HepG2 (cell line): ENCODE results near the gene PPP1R12B. TPM values are rescaled to one million over a fixed set of nuclear protein-coding genes. Genes with fewer than 3 reads are reported as not detected.

Experiments used
- HNRNPL ChIP-seq: fragments of 200-400 bp; formaldehyde crosslinking; IDR thresholded peaks from 2 replicates; pipeline ENCODE4 v1.6.1; 2017; ENCODE audit warnings: mild to moderate bottlenecking, low read depth, low read length
- ISX ChIP-seq: sonication (generic); formaldehyde crosslinking; conservative IDR thresholded peaks from 2 replicates; pipeline ENCODE4 v1.5.0; 2020; ENCODE audit warnings: missing genetic modification reagents
- LBX2 ChIP-seq: sonication (generic); formaldehyde crosslinking; IDR thresholded peaks from 2 replicates; pipeline ENCODE4 v1.5.0; 2020; ENCODE audit warnings: missing genetic modification reagents, mild to moderate bottlenecking, borderline replicate concordance
- MAFK ChIP-seq, 2 experiments: IDR thresholded peaks in 1 of 2; conservative IDR thresholded peaks in 1 of 2; 2 replicates each; pipeline ENCODE4 v1.6.1; 2011; ENCODE audit warnings: improper control_type of control experiment in 2 of 2, low read length in 2 of 2
- MIXL1 ChIP-seq: IDR thresholded peaks from 2 replicates; pipeline ENCODE4 v1.6.1; 2016
- NFRKB ChIP-seq: fragments of 450-650 bp; IDR thresholded peaks from 2 replicates; pipeline ENCODE4 v1.6.1; 2017
- RERE ChIP-seq: IDR thresholded peaks from 2 replicates; pipeline ENCODE4 v1.6.1; 2016; ENCODE audit warnings: low read depth, missing genetic modification reagents, missing compliant biosample characterization
- RXRA ChIP-seq: sonication (generic); formaldehyde crosslinking; IDR thresholded peaks from 2 replicates; pipeline ENCODE4 v1.5.1; 2020; ENCODE audit warnings: missing genetic modification reagents
- SALL1 ChIP-seq: sonication (generic); formaldehyde crosslinking; IDR thresholded peaks from 2 replicates; pipeline ENCODE4 v1.8.0; 2022; ENCODE audit warnings: mild to moderate bottlenecking, missing genetic modification reagents
- SMAD9 ChIP-seq: sonication (generic); formaldehyde crosslinking; IDR thresholded peaks from 2 replicates; pipeline ENCODE4 v1.5.1; 2020; ENCODE audit warnings: mild to moderate bottlenecking, missing genetic modification reagents
- STAG1 ChIP-seq: sonication (generic); formaldehyde crosslinking; IDR thresholded peaks from 2 replicates; pipeline ENCODE4 v1.4.0; 2020; ENCODE audit warnings: missing genetic modification reagents
- STAT5B ChIP-seq: sonication (generic); formaldehyde crosslinking; IDR thresholded peaks from 2 replicates; pipeline ENCODE4 v1.4.0; 2020; ENCODE audit warnings: missing genetic modification reagents
- ZNF224 ChIP-seq: sonication (generic); formaldehyde crosslinking; IDR thresholded peaks from 2 replicates; pipeline ENCODE4 v1.5.0; 2020; ENCODE audit warnings: mild to moderate bottlenecking, missing genetic modification reagents
- ZNF317 ChIP-seq: sonication (generic); formaldehyde crosslinking; IDR thresholded peaks from 2 replicates; pipeline ENCODE4 v1.5.0; 2020; ENCODE audit warnings: mild to moderate bottlenecking, missing genetic modification reagents
- ZNF430 ChIP-seq: sonication (generic); formaldehyde crosslinking; IDR thresholded peaks from 2 replicates; pipeline ENCODE4 v1.9.0; 2021; ENCODE audit warnings: mild to moderate bottlenecking, missing genetic modification reagents
- ZNF569 ChIP-seq: sonication (generic); formaldehyde crosslinking; IDR thresholded peaks from 2 replicates; pipeline ENCODE4 v1.5.0; 2020; ENCODE audit warnings: mild to moderate bottlenecking, missing genetic modification reagents, moderate library complexity, borderline replicate concordance
- ZNF749 ChIP-seq: sonication (generic); formaldehyde crosslinking; IDR thresholded peaks from 2 replicates; pipeline ENCODE4 v1.8.0; 2022; ENCODE audit warnings: mild to moderate bottlenecking, missing genetic modification reagents, moderate library complexity, borderline replicate concordance
- ZNF781 ChIP-seq: sonication (generic); formaldehyde crosslinking; IDR thresholded peaks from 2 replicates; pipeline ENCODE4 v1.5.1; 2020; ENCODE audit warnings: borderline replicate concordance, mild to moderate bottlenecking, missing genetic modification reagents; ENCODE audit errors: not compliant biosample characterization
- ZSCAN12 ChIP-seq: sonication (generic); formaldehyde crosslinking; IDR thresholded peaks from 2 replicates; pipeline ENCODE4 v1.9.0; 2021; ENCODE audit warnings: mild to moderate bottlenecking, missing genetic modification reagents
- polyA plus RNA-seq, 8 experiments: library from polyadenylated mRNA; depleted of rRNA in 3 of 8; stranded (reverse) in 7 of 8; unstranded in 1 of 8; fragments of >200 nt; fragmentation: Illumina TruSeq in 4 of 8; extraction: Trizol in 4 of 8; gene quantifications; 2 replicates each; pipeline versions ENCODE4 v1.2.1 to v1.2.3, GENCODE V29; 2011 to 2016; ENCODE audit warnings: low read depth in 4 of 8, missing spikeins in 1 of 8, mixed read lengths in 1 of 8; ENCODE audit not compliant: insufficient read depth in 1 of 8
- total RNA-seq, 5 experiments: library from RNA; depleted of rRNA; stranded (reverse); fragments of >200 nt; fragmentation: Illumina TruSeq; extraction: Trizol; gene quantifications; 2 replicates each; pipeline ENCODE4 v1.2.3, GENCODE V29; 2016; ENCODE audit warnings: low read depth in 1 of 5
- TF ChIP-seq, protein P1 (sequence below): sonication (generic); formaldehyde crosslinking; IDR thresholded peaks from 2 replicates; pipeline ENCODE4 v1.5.0; 2020; ENCODE audit warnings: mild to moderate bottlenecking, missing genetic modification reagents, moderate library complexity
- TF ChIP-seq, protein P2 (sequence below): sonication (generic); formaldehyde crosslinking; IDR thresholded peaks from 2 replicates; pipeline ENCODE4 v1.5.1; 2020; ENCODE audit warnings: missing genetic modification reagents, mild to moderate bottlenecking, borderline replicate concordance

Gene PPP1R12B
- total and polyA plus RNA-seq, 2 of the 13 experiments (the other 11 are each of a cell fraction or from before 2014, with no cell fraction given) = 12.0 to 13.6 TPM

DNA sequence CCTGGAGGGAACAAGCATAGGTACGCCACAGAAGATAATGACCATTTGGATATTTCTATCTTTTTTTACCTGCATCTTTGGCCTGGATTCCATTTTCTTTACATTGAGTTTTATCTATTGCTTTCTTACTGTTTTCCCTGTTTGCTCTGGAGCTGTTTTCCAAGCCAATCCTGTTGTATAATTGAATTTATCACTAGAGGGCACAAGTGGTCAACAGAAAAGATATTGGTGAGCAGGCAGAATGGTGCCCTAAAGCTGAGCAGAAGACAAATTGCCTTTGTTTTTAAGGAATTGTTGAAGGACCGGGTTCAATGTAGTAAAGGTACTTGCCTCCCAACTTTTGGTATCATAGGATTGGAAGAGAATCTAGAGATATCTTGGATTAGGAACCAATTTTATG, 152.8 kb downstream of the PPP1R12B start (continued):
- TF ChIP-seq ZNF430 (CRISPR knock-in tag) (no peak), ZNF317 (CRISPR knock-in tag) (no peak), SMAD9 (no peak), ISX (CRISPR knock-in tag) (no peak), SALL1 (CRISPR knock-in tag) (no peak), ZSCAN12 (CRISPR knock-in tag) (no peak), LBX2 (CRISPR knock-in tag) (no peak), ZNF781 (no peak), MAFK (conservative IDR thresholded peaks at IDR 0.05 in 1 of 2, IDR thresholded peaks at IDR 0.05 in 1 of 2; ENCODE audit: low read length in 2 of 2) (0 out of 4 replicates have a peak, but pooled peaks of 1 of the 2 experiments have one; percentile 1), ZNF224 (CRISPR knock-in tag) (no peak), ZNF569 (CRISPR knock-in tag) (no peak), MIXL1 (CRISPR knock-in tag) (0 out of 2 replicates have a peak, but pooled peaks have one; percentile 78), RERE (no peak), RXRA (CRISPR knock-in tag) (no peak), ZNF749 (CRISPR knock-in tag) (no peak), NFRKB (no peak), STAG1 (CRISPR knock-in tag) (peak; percentile 76), HNRNPL (no peak), STAT5B (CRISPR knock-in tag) (no peak)
- TF ChIP-seq, protein P1, sequence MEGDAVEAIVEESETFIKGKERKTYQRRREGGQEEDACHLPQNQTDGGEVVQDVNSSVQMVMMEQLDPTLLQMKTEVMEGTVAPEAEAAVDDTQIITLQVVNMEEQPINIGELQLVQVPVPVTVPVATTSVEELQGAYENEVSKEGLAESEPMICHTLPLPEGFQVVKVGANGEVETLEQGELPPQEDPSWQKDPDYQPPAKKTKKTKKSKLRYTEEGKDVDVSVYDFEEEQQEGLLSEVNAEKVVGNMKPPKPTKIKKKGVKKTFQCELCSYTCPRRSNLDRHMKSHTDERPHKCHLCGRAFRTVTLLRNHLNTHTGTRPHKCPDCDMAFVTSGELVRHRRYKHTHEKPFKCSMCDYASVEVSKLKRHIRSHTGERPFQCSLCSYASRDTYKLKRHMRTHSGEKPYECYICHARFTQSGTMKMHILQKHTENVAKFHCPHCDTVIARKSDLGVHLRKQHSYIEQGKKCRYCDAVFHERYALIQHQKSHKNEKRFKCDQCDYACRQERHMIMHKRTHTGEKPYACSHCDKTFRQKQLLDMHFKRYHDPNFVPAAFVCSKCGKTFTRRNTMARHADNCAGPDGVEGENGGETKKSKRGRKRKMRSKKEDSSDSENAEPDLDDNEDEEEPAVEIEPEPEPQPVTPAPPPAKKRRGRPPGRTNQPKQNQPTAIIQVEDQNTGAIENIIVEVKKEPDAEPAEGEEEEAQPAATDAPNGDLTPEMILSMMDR (CRISPR knock-in tag) = peak; percentile 68
- TF ChIP-seq, protein P2, sequence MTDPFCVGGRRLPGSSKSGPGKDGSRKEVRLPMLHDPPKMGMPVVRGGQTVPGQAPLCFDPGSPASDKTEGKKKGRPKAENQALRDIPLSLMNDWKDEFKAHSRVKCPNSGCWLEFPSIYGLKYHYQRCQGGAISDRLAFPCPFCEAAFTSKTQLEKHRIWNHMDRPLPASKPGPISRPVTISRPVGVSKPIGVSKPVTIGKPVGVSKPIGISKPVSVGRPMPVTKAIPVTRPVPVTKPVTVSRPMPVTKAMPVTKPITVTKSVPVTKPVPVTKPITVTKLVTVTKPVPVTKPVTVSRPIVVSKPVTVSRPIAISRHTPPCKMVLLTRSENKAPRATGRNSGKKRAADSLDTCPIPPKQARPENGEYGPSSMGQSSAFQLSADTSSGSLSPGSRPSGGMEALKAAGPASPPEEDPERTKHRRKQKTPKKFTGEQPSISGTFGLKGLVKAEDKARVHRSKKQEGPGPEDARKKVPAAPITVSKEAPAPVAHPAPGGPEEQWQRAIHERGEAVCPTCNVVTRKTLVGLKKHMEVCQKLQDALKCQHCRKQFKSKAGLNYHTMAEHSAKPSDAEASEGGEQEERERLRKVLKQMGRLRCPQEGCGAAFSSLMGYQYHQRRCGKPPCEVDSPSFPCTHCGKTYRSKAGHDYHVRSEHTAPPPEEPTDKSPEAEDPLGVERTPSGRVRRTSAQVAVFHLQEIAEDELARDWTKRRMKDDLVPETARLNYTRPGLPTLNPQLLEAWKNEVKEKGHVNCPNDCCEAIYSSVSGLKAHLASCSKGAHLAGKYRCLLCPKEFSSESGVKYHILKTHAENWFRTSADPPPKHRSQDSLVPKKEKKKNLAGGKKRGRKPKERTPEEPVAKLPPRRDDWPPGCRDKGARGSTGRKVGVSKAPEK (CRISPR knock-in tag) = no peak
